Measurements from ENCODE around the gene TMEM156.
"Not testable (repeated sequence)": the region's sequence is repeated elsewhere in the genome, so short reads cannot be mapped to it uniquely, and the experiment has no call there.

TMEM156 gene

GRCh38 chr4:39043058-39043860, 11.1 kb upstream of the TMEM156 start:
- no peak for DNase-seq (ENCODE audit: low read depth)

- DNase-seq (ENCODE audit: low read depth), result no peak
These were observed 10.2 kb upstream of the TMEM156 start for GRCh38 chr4:39042366-39042765.

- no peak for DNase-seq (ENCODE audit: low read depth)
These were observed 6.9 kb upstream of the TMEM156 start for GRCh38 chr4:39039108-39039507.

- no peak for DNase-seq (ENCODE audit: low read depth)
These were observed 5.7 kb upstream of the TMEM156 start for GRCh38 chr4:39037941-39038340.

GRCh38 chr4:39037491-39037825, 5.2 kb upstream of the TMEM156 start:
- no peak for DNase-seq (ENCODE audit: low read depth)

GRCh38 chr4:39036172-39036571, 4.0 kb upstream of the TMEM156 start:
- no peak for DNase-seq (ENCODE audit: low read depth)

- DNase-seq (ENCODE audit: low read depth), result not testable (repeated sequence)
These were observed 604 bp downstream of the TMEM156 start for GRCh38 chr4:39031590-39032020.

- DNase-seq (ENCODE audit: low read depth), result no peak
These were observed 1.5 kb downstream of the TMEM156 start for GRCh38 chr4:39030725-39031124.

- DNase-seq (ENCODE audit: low read depth), result no peak
These were observed 2.2 kb downstream of the TMEM156 start for GRCh38 chr4:39029752-39030694.

- DNase-seq (ENCODE audit: low read depth), result no peak
These were observed 6.1 kb downstream of the TMEM156 start for GRCh38 chr4:39026096-39026495.

- no peak for DNase-seq (ENCODE audit: low read depth)
These were observed 6.6 kb downstream of the TMEM156 start for GRCh38 chr4:39025552-39026085.

GRCh38 chr4:39024311-39024865, 7.8 kb downstream of the TMEM156 start:
- DNase-seq (ENCODE audit: low read depth), result no peak

GRCh38 chr4:39023059-39023458, 9.2 kb downstream of the TMEM156 start:
- DNase-seq (ENCODE audit: low read depth), result no peak

- DNase-seq (ENCODE audit: low read depth), result no peak
These were observed 10.0 kb downstream of the TMEM156 start for GRCh38 chr4:39022241-39022640.

- DNase-seq (ENCODE audit: low read depth), result no peak
These were observed 10.6 kb downstream of the TMEM156 start for GRCh38 chr4:39021631-39022030.

GRCh38 chr4:39020130-39020529, 12.1 kb downstream of the TMEM156 start:
- DNase-seq (ENCODE audit: low read depth), result no peak

- DNase-seq (ENCODE audit: low read depth), result no peak
These were observed 18.2 kb downstream of the TMEM156 start for GRCh38 chr4:39014028-39014427.

GRCh38 chr4:39004758-39005157, 27.5 kb downstream of the TMEM156 start:
- DNase-seq (ENCODE audit: low read depth), result no peak

GRCh38 chr4:39002058-39002457, 30.2 kb downstream of the TMEM156 start:
- DNase-seq (ENCODE audit: low read depth), result not testable (repeated sequence)

- no peak for DNase-seq (ENCODE audit: low read depth)
These were observed 36.6 kb downstream of the TMEM156 start for GRCh38 chr4:38995660-38996005.

- DNase-seq (ENCODE audit: low read depth), result no peak
These were observed 38.1 kb downstream of the TMEM156 start for GRCh38 chr4:38994135-38994534.

- no peak for DNase-seq (ENCODE audit: low read depth)
These were observed 38.5 kb downstream of the TMEM156 start for GRCh38 chr4:38993683-38994082.

GRCh38 chr4:38990241-38990640, 42.0 kb downstream of the TMEM156 start:
- DNase-seq (ENCODE audit: low read depth), result no peak

All from activated gamma-delta T cell treated with anti-CD3 and anti-CD28 coated beads, Interleukin-2, amount 50 U/mL, for 16 hours (primary cell).